A549 (cell line): ENCODE measurements around the gene C1orf21.

ENCODE experiments used
- HES2 ChIP-seq: fragments of >200 bp; sonication (Bioruptor Twin); formaldehyde crosslinking; IDR thresholded peaks from 2 replicates; pipeline ENCODE4 v1.6.1; 2016
- HEYL ChIP-seq: fragments of 250-450 bp; sonication (Bioruptor Pico); IDR thresholded peaks from 2 replicates; pipeline ENCODE4 v1.8.0; 2021; ENCODE audit warnings: mild to moderate bottlenecking, moderate library complexity
- HOXB13 ChIP-seq: fragments of 250-450 bp; sonication (Bioruptor Pico); IDR thresholded peaks from 2 replicates; pipeline ENCODE4 v1.5.0; 2020; ENCODE audit warnings: low read depth, mild to moderate bottlenecking, moderate library complexity
- JUN ChIP-seq, 2 experiments: fragments of >200 bp; sonication (Bioruptor Twin); formaldehyde crosslinking; IDR thresholded peaks; 2 replicates in 1 of 2; 3 replicates in 1 of 2; pipeline ENCODE4 v1.6.1; 2016 to 2017
- KDM1A ChIP-seq: fragments of 200-600 bp; sonication (generic); IDR thresholded peaks from 2 replicates; pipeline ENCODE4 v1.6.1; 2016; ENCODE audit warnings: low read depth, mild to moderate bottlenecking
- MAX ChIP-seq: IDR thresholded peaks from 2 replicates; pipeline ENCODE4 v1.6.1; 2012
- NFE2L2 ChIP-seq: fragments of 150-350 bp; conservative IDR thresholded peaks from 2 replicates; pipeline ENCODE4 v1.6.1; 2014; ENCODE audit warnings: low read length
- POLR2A ChIP-seq: IDR thresholded peaks from 2 replicates; pipeline ENCODE4 v1.6.1; 2012; ENCODE audit warnings: mild to moderate bottlenecking, low read length
- RAD21 ChIP-seq, 2 experiments: fragments of >200 bp in 1 of 2; sonication (Bioruptor Twin) in 1 of 2; formaldehyde crosslinking in 1 of 2; IDR thresholded peaks in 1 of 2; conservative IDR thresholded peaks in 1 of 2; 2 replicates in 1 of 2; 3 replicates in 1 of 2; pipeline ENCODE4 v1.6.1; 2012 to 2018; ENCODE audit warnings: inconsistent platforms in 1 of 2
- TFCP2L1 ChIP-seq: fragments of 250-450 bp; sonication (Bioruptor Pico); IDR thresholded peaks from 2 replicates; pipeline ENCODE4 v1.5.0; 2021; ENCODE audit warnings: mild to moderate bottlenecking
- TP53 ChIP-seq: fragments of 250-450 bp; sonication (Bioruptor Pico); IDR thresholded peaks from 2 replicates; pipeline ENCODE4 v1.5.0; 2021; ENCODE audit warnings: mild to moderate bottlenecking, moderate library complexity
- TF ChIP-seq, protein P1 (sequence below): fragments of >200 bp; sonication (Bioruptor Twin); formaldehyde crosslinking; IDR thresholded peaks from 3 replicates; pipeline ENCODE4 v1.5.1; 2016

DNA sequence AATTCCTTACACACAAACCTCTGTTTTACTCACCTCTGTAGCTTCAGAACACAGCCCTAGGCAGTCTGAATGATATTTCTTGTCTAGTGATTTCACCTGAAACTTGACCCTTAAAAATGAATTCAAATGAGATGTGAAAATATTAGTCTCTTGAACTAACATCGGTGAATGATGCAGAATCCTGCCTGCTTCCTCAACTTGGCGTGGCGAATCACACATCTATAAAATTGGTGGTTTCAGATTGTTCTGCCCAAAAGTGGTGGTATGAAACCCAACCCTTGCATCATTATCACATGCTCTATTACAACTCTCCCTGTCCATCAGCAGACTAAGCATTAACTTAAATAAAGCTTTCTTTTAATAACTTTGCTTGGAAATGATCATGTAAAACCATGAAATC is 26.9 kb upstream of the C1orf21 start:
- TF ChIP-seq KDM1A (no peak), HOXB13 (CRISPR knock-in tag) (no peak), NFE2L2 (no peak), MAX (no peak), POLR2A (no peak), TFCP2L1 (CRISPR knock-in tag) (no peak), HEYL (no peak), RAD21 (conservative IDR thresholded peaks at IDR 0.05 in 1 of 2, IDR thresholded peaks at IDR 0.05 in 1 of 2) (no peak), JUN (IDR thresholded peaks at IDR 0.05) (no peak), TP53 (CRISPR knock-in tag) (no peak), HES2 (no peak)
- TF ChIP-seq, protein P1, sequence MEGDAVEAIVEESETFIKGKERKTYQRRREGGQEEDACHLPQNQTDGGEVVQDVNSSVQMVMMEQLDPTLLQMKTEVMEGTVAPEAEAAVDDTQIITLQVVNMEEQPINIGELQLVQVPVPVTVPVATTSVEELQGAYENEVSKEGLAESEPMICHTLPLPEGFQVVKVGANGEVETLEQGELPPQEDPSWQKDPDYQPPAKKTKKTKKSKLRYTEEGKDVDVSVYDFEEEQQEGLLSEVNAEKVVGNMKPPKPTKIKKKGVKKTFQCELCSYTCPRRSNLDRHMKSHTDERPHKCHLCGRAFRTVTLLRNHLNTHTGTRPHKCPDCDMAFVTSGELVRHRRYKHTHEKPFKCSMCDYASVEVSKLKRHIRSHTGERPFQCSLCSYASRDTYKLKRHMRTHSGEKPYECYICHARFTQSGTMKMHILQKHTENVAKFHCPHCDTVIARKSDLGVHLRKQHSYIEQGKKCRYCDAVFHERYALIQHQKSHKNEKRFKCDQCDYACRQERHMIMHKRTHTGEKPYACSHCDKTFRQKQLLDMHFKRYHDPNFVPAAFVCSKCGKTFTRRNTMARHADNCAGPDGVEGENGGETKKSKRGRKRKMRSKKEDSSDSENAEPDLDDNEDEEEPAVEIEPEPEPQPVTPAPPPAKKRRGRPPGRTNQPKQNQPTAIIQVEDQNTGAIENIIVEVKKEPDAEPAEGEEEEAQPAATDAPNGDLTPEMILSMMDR: no peak
